ENCODE results near the gene LRRC34. TPM values are rescaled to one million over a fixed set of nuclear protein-coding genes. Genes with fewer than 3 reads are reported as not detected.

The LRRC34 gene
- total RNA-seq, 2 donors from 2014 or later: 2.9 to 3.3 TPM

DNA sequence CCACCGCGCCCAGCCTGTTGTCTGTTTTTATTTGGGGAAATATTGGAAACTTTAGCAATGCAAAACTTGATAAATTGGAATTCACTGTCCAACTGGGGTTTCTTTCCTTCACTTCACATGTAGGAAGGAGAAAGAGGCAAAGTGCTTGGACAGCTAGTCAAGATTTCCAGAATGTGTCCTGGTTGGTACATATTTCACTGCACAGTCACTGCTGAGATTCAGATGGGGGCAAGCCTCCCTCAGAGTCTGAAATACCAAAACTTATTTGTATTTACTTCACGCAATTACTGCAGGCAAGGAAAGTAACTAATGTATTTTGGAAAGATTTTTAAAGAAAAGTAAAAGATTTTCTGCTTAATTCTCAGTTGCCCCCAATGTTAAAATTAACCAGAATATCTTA lies 36.0 kb upstream of the LRRC34 start:
- no peaks in the 10 kb centered on the region for H3K4me1 ChIP-seq
- no peaks in the 10 kb centered on the region for H3K27me3 ChIP-seq
- no peak for TF ChIP-seq CTCF (IDR thresholded peaks at IDR 0.05)
- H3K36me3 ChIP-seq: no peaks in the 10 kb centered on the region
- no peaks in the 10 kb centered on the region for H3K9me3 ChIP-seq
- no peak overlapping the region for H3K27ac ChIP-seq
- no peak for DNase-seq (ENCODE audit: low spot score)
- H3K4me3 ChIP-seq: no peak overlapping the region

DNA sequence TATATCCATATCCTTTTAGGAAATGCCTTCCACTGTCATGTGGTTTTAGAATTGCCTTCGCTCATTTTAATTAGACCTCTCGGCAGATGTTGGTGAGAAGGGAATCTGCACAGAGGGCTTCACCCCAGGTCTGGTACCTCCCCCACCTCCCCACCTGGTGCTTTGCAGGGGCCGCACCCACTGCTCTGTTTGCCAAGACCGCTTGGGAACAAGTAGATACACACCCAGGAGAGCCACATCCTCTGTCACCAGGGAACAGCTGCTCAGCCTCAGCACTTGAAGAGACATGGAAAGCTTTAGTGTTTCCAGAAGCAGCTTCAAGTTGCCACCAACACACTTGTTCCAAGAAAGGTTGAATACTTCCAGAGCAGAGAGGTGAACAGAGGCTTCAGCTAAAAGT lies 35.2 kb upstream of the LRRC34 start:
- no peak for TF ChIP-seq CTCF (IDR thresholded peaks at IDR 0.05)
- H3K27ac ChIP-seq: no peak overlapping the region
- no peaks in the 10 kb centered on the region for H3K36me3 ChIP-seq
- no peak for DNase-seq (ENCODE audit: low spot score)
- H3K4me1 ChIP-seq: no peaks in the 10 kb centered on the region
- H3K4me3 ChIP-seq: no peak overlapping the region
- no peaks in the 10 kb centered on the region for H3K27me3 ChIP-seq
- H3K9me3 ChIP-seq: no peaks in the 10 kb centered on the region

GRCh38 chr3:169846458-169847193 lies 33.9 kb upstream of the LRRC34 start:
- Histone ChIP-seq H3K4me1 (no peaks in the 10 kb centered on the region), H3K36me3 (no peaks in the 10 kb centered on the region), H3K27ac (no peak overlapping the region), H3K9me3 (no peaks in the 10 kb centered on the region), H3K4me3 (no peak overlapping the region), H3K27me3 (no peaks in the 10 kb centered on the region)
- TF ChIP-seq CTCF (IDR thresholded peaks at IDR 0.05): no peak
- no peak for DNase-seq (ENCODE audit: low spot score)

DNA sequence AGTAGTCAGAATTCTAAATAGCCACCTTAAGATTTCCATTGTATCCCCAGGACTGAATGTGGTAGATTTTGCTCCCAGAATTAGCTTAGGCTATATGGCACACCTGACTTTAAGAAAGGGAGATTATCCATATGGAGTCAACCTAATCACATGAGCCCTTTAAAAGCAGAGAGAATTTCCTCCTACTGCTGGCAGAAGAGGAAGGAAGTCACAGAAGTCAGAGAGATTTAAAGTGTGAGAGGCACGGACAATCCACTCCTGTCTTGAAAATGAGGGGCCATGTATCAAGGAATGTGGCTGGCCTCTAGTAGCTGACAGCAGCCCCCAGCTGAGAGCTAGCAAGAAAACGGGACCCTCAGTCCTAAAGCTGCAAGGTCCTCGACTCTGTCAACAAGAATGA lies 30.3 kb upstream of the LRRC34 start:
- Histone ChIP-seq H3K4me1 (no peaks in the 10 kb centered on the region), H3K4me3 (no peak overlapping the region), H3K27me3 (no peaks in the 10 kb centered on the region), H3K36me3 (no peaks in the 10 kb centered on the region), H3K9me3 (no peaks in the 10 kb centered on the region), H3K27ac (no peak overlapping the region)
- TF ChIP-seq CTCF (IDR thresholded peaks at IDR 0.05): no peak
- DNase-seq (ENCODE audit: low spot score): no peak

GRCh38 chr3:169841171-169841570 lies 28.5 kb upstream of the LRRC34 start:
- H3K4me1 ChIP-seq: no peaks in the 10 kb centered on the region
- no peaks in the 10 kb centered on the region for H3K9me3 ChIP-seq
- DNase-seq (ENCODE audit: low spot score): no peak
- H3K4me3 ChIP-seq: no peak overlapping the region
- no peaks in the 10 kb centered on the region for H3K27me3 ChIP-seq
- TF ChIP-seq CTCF (IDR thresholded peaks at IDR 0.05): no peak
- no peak overlapping the region for H3K27ac ChIP-seq
- no peaks in the 10 kb centered on the region for H3K36me3 ChIP-seq

GRCh38 chr3:169838511-169839030 lies 25.9 kb upstream of the LRRC34 start:
- no peaks in the 10 kb centered on the region for H3K27me3 ChIP-seq
- TF ChIP-seq CTCF (IDR thresholded peaks at IDR 0.05): no peak

More at GRCh38 chr3:169838511-169839030, 25.9 kb upstream of the LRRC34 start:
- no peak for DNase-seq (ENCODE audit: low spot score)
- H3K9me3 ChIP-seq: no peaks in the 10 kb centered on the region
- H3K36me3 ChIP-seq: no peaks in the 10 kb centered on the region
- H3K27ac ChIP-seq: no peak overlapping the region
- no peaks in the 10 kb centered on the region for H3K4me1 ChIP-seq
- H3K4me3 ChIP-seq: no peak overlapping the region

Data from right atrium auricular region (tissue), 2 donors.